Gastroesophageal sphincter (tissue), 4 donors: ENCODE measurements around the gene POLDIP2. TPM values are rescaled to one million over a fixed set of nuclear protein-coding genes. Genes with fewer than 3 reads are reported as not detected.

Source experiments
- ATAC-seq: fragments of 150-250 bp; one replicate; pipeline ENCODE4 v1.9.1; 2016; ENCODE audit warnings: mild to moderate bottlenecking, moderate library complexity
- H3K27ac ChIP-seq, 4 donors: fragments of 200-600 bp; sonication (generic) in 3 of 4; 1 replicate in 3 of 4; 2 replicates in 1 of 4; pipeline ENCODE4 v1.5.1; 2016 to 2019
- H3K27me3 ChIP-seq: fragments of 200-600 bp; sonication (generic); one replicate; pipeline ENCODE4 v1.5.1; 2019
- H3K36me3 ChIP-seq, 2 donors: fragments of 200-600 bp; sonication (generic); one replicate each; pipeline ENCODE4 v1.5.1; 2019; ENCODE audit warnings: control low read depth in 1 of 2
- H3K4me1 ChIP-seq, 3 donors: fragments of 200-600 bp; sonication (generic); 1 replicate in 2 of 3; 2 replicates in 1 of 3; pipeline ENCODE4 v1.5.1; 2016 to 2019; ENCODE audit warnings: control low read depth in 2 of 3
- H3K4me3 ChIP-seq, 2 donors: fragments of 200-600 bp; sonication (generic); one replicate each; pipeline ENCODE4 v1.5.1; 2019; ENCODE audit warnings: mild to moderate bottlenecking in 1 of 2, moderate library complexity in 1 of 2
- H3K9me3 ChIP-seq, 3 donors: fragments of 200-600 bp; sonication (generic); one replicate each; pipeline ENCODE4 v1.5.1; 2017 to 2019; ENCODE audit warnings: control low read depth in 2 of 3
- CTCF ChIP-seq, 4 experiments: fragments of 200-600 bp in 2 of 4; fragments of 450-650 bp in 2 of 4; sonication (generic) in 1 of 4; IDR thresholded peaks; one replicate each; pipeline ENCODE4 v1.5.1; 2017 to 2019; ENCODE audit warnings: antibody characterized with exemption in 4 of 4, mild to moderate bottlenecking in 2 of 4, moderate library complexity in 2 of 4
- EP300 ChIP-seq: sonication (generic); formaldehyde crosslinking; IDR thresholded peaks from one replicate; pipeline ENCODE4 v1.6.1; 2017; ENCODE audit warnings: antibody characterized with exemption, mild to moderate bottlenecking
- POLR2A ChIP-seq, 2 donors: fragments of 450-650 bp; IDR thresholded peaks; one replicate each; pipeline ENCODE4 v1.6.1; 2017; ENCODE audit warnings: antibody characterized with exemption in 2 of 2, mild to moderate bottlenecking in 2 of 2, moderate library complexity in 1 of 2
- POLR2AphosphoS5 ChIP-seq: sonication (generic); formaldehyde crosslinking; IDR thresholded peaks from one replicate; pipeline ENCODE4 v1.6.1; 2017; ENCODE audit warnings: antibody characterized with exemption
- WGBS, 2 donors: methylation state at CpG; one replicate each; pipeline ENCODE4 v1.1.5; 2018; ENCODE audit warnings: low coverage in 1 of 2; 5-methylcytosine and 5-hydroxymethylcytosine counted together
- total RNA-seq, 4 donors: library from RNA; depleted of rRNA; stranded (reverse); fragments of >200 nt; gene quantifications; one replicate each; pipeline ENCODE4 v1.1.0, GENCODE V29; 2016

The POLDIP2 gene
- total RNA-seq, 4 donors from 2014 or later, result 71.1 to 108 (median 77.8) TPM

GRCh38 chr17:28330671-28331070 is 26.7 kb downstream of the POLDIP2 start:
- H3K27me3 ChIP-seq, result no peaks in the 10 kb centered on the region
- no peak for TF ChIP-seq EP300
- no peak for TF ChIP-seq POLR2AphosphoS5
- no peak for TF ChIP-seq POLR2A (IDR thresholded peaks at IDR 0.05)
- no peak for TF ChIP-seq CTCF (IDR thresholded peaks at IDR 0.05)
- no peak overlapping the region for H3K27ac ChIP-seq
- no peak for ATAC-seq
- H3K4me3 ChIP-seq, result no peak overlapping the region
- peaks cover 0 to 61% of the 10 kb centered on the region in 2 donors for H3K36me3 ChIP-seq
- peaks cover 2 to 26% (median 7%) of the 10 kb centered on the region in 3 donors for H3K4me1 ChIP-seq
- no CpG with 5 or more reads among the region's 5 CpGs for WGBS, 2 donors
- no peaks in the 10 kb centered on the region for H3K9me3 ChIP-seq

GRCh38 chr17:28328325-28328724 is 29.0 kb downstream of the POLDIP2 start:
- no peak overlapping the region for H3K4me3 ChIP-seq
- no peak for ATAC-seq
- H3K36me3 ChIP-seq, result peaks cover 0 to 61% of the 10 kb centered on the region in 2 donors
- no peak overlapping the region for H3K27ac ChIP-seq
- 59 to 63% methylated on average over 4 of the region's 4 CpGs for WGBS, 2 donors
- peaks cover 0 to 9% (median 0%) of the 10 kb centered on the region in 3 donors for H3K4me1 ChIP-seq
- no peaks in the 10 kb centered on the region for H3K9me3 ChIP-seq
- no peaks in the 10 kb centered on the region for H3K27me3 ChIP-seq
- TF ChIP-seq POLR2AphosphoS5, result no peak
- TF ChIP-seq EP300, result no peak
- TF ChIP-seq CTCF (IDR thresholded peaks at IDR 0.05), result no peak
- no peak for TF ChIP-seq POLR2A (IDR thresholded peaks at IDR 0.05)

GRCh38 chr17:28327709-28328108 is 29.6 kb downstream of the POLDIP2 start:
- WGBS, 2 donors, result 38 to 49% methylated on average over 3 of the region's 3 CpGs
- H3K36me3 ChIP-seq, result peaks cover 0 to 61% of the 10 kb centered on the region in 2 donors

GRCh38 chr17:28327031-28327607 is 30.2 kb downstream of the POLDIP2 start:
- no peak overlapping the region for H3K4me3 ChIP-seq
- H3K9me3 ChIP-seq, result no peaks in the 10 kb centered on the region
- WGBS, 2 donors, result 70 to 92% methylated on average over 2 to 4 of the region's 9 CpGs
- peaks cover 0 to 61% of the 10 kb centered on the region in 2 donors for H3K36me3 ChIP-seq
- H3K27me3 ChIP-seq, result no peaks in the 10 kb centered on the region
- ATAC-seq, result no peak
- no peak for TF ChIP-seq EP300
- TF ChIP-seq CTCF (IDR thresholded peaks at IDR 0.05), result no peak
- no peak for TF ChIP-seq POLR2A (IDR thresholded peaks at IDR 0.05)
- TF ChIP-seq POLR2AphosphoS5, result no peak
- no peak overlapping the region for H3K27ac ChIP-seq
- no peaks in the 10 kb centered on the region for H3K4me1 ChIP-seq

More at GRCh38 chr17:28327709-28328108, 29.6 kb downstream of the POLDIP2 start:
- Histone ChIP-seq H3K9me3 (no peaks in the 10 kb centered on the region), H3K4me1 (peaks cover 0 to 3% (median 0%) of the 10 kb centered on the region in 3 donors), H3K27ac (no peak overlapping the region), H3K27me3 (no peaks in the 10 kb centered on the region), H3K4me3 (no peak overlapping the region)
- TF ChIP-seq POLR2A (IDR thresholded peaks at IDR 0.05), result no peak
- no peak for TF ChIP-seq CTCF (IDR thresholded peaks at IDR 0.05)
- no peak for TF ChIP-seq EP300
- TF ChIP-seq POLR2AphosphoS5, result no peak
- ATAC-seq, result no peak

- WGBS, 2 donors, result 50 to 75% methylated on average over 1 to 7 of the region's 7 CpGs
- Histone ChIP-seq H3K36me3 (peaks cover 0 to 51% of the 10 kb centered on the region in 2 donors), H3K27me3 (no peaks in the 10 kb centered on the region), H3K4me1 (no peaks in the 10 kb centered on the region), H3K27ac (no peak overlapping the region), H3K9me3 (no peaks in the 10 kb centered on the region), H3K4me3 (no peak overlapping the region)
- TF ChIP-seq CTCF (IDR thresholded peaks at IDR 0.05) (no peak), POLR2A (IDR thresholded peaks at IDR 0.05) (no peak), POLR2AphosphoS5 (no peak)
- ATAC-seq, result no peak
Measured at GRCh38 chr17:28326114-28326513, 31.2 kb downstream of the POLDIP2 start.
